NCI-H2171 (cell line): ENCODE measurements around the gene HLA-F.

Experiments used
- DNase-seq: peaks from one replicate; lab custom pipeline; 2025; lab: John Stamatoyannopoulos, UW

The HLA-F gene

GRCh38 chr6:29723262-29723665 lies at the start of gene HLA-F:
TSS of gene HLA-F (plus strand) at chr6:29723434. CDS start at chr6:29723464, 30 bp downstream.
- DNase-seq, result peak; percentile 26

DNA sequence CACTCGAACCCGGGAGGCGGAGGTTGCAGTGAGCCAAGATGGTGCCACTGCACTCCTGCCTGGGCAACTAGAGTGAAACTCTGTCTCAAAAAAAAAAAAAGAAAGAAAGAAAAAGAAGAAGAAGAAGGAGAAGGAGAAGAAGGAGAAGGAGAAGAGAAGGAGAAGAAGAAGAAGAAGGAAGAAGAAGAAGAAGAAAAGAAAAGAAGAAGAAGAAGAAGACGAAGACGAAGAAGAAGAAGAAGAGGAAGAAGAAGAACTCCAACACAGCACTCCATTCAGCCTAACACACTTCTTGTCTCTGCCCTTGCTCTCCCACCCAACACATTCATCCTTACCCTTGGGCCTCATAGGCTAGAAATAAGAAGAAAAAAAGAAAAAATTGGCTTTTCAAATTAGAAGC lies 49.2 kb upstream of the HLA-F start:
- no peak for DNase-seq

DNA sequence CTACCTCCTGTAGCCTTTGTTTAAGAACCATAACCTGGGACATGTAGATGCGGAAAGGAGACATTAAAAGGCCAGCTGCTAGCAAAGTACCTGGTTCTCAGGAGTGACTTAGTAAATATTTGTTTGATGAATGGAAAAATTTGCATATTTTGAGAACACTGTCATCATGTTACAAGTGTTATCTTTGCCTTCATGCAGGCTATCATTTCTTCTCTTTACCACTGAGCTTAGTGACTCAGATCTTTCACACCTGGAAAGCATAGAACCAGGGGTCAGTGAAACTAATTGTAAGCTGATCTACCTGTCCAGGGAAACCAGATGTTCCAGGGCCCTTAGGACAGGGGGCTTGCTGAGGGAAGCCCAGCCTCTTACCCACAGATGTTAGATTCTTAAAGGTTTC lies 47.7 kb upstream of the HLA-F start:
- no peak for DNase-seq

- no peak for DNase-seq
Observed at GRCh38 chr6:29676981-29677601, 46.1 kb upstream of the HLA-F start.

- DNase-seq, result no peak
Observed at GRCh38 chr6:29678114-29678513, 45.1 kb upstream of the HLA-F start.

- no peak for DNase-seq
Observed at GRCh38 chr6:29679962-29680361, 43.3 kb upstream of the HLA-F start.

DNA sequence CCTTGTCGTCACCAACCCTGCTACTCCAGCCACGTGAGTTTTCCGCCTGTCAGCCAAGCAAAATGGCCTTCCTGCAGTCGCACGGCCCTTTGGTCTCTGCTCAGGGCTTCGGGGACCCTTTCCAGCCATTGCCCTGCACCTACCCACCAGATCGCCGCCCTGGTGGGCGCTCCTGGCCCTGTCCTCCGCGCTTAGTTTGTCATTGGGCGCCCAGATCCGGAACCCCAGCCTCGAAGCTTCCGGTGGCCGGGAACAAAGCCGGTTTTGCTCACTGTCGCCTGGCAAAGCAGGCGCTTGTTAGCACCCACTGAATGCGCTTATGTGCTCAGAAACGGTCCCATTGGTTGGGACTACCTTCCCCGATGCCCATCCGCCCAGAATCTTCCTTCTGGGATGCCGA lies 42.8 kb upstream of the HLA-F start:
- DNase-seq, result no peak

DNA sequence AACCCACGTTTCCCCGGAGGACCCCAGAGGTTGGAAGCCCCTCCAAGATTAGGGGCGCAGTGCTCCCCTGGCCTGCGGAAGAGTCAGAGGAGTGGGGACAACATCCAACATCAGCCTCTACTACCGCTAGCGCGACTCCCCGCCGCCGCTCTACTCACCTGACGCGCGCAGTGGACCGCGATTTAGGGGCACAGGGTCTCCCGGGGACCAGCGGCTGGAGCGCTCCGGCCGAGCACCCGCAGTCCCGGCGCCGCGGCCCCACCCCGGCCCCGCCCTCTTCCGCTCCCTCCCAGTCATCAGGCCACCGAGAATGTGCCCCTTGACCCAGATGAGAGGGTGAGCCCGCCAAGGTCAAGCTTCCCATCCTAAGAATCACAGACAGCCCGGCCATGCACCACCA lies 42.3 kb upstream of the HLA-F start, which contains the start of gene ZFP57:
Gene ZFP57, minus strand, starts transcription at position 249 of the 400 bp plus-strand sequence. CDS start 4,149 bp downstream, outside the sequence.
- no peak for DNase-seq

GRCh38 chr6:29681811-29682210 lies 41.4 kb upstream of the HLA-F start:
- DNase-seq, result no peak

GRCh38 chr6:29685718-29686326 lies 37.4 kb upstream of the HLA-F start:
- no peak for DNase-seq

DNA sequence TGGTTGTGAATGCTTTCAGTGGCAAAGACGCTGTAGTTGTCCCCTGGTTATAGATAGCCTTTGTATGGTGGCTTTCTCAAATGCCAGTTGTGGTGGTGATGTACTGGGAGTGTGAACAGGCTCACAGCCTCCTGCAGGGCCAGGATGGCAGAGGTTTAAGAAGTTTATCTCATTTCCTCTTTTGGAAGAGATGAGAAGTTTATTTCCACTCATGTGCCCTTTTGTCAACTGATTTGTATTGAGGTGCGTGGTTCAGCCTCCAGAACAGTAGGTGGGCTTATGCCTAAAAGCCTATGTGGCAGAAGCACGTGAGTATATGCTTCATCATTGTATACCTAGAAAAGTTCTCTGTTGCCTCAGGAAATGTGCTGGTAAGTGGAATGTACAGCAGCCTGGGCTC lies 28.6 kb upstream of the HLA-F start:
- no peak for DNase-seq

DNA sequence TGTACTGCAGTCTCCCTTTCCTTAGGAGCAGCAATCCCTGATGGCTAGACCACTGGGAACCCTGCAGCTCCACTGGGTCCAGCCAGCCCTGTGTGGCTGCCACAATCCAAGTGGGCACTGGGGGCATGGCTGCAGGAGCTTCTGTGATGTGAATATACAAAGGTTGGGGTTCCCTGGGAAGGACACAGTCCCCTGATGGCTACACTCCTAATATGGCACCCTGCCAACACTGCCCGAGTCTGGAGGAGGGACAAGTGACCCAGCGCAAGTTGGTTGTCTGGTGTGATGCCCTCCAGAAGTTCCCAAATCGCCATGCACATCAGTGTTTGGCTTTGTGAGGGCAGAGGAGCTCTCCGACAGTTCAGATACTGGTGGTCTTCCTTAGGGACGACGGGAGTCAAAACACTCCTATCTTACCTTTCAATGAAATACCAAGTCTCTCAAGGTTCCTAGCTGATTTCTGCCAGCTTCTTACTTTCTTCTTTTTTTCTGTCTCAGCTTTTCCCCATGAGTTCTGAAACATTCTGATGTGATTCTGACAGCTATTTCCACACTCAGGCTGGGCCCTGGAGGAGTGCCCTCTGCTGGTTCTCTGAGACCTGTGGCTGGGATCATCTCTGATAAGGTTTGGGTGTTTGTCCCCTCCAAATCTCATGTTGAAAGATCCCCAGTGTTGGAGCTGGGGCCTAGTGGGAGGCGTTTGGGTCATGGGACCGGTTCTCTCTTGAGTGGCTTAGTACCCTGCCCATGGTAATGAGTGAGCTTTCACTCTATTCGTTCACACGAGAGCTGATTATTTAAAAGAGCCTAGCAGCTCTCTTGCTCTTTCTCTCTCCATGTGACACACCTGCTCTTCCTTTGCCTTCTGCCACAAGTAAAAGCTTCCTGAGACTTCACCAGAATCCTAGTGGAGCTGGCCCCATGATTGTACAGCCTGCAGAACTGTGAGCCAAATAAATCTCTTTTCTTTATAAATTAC lies 26.8 kb upstream of the HLA-F start:
- no peak for DNase-seq

- DNase-seq, result no peak
Observed at GRCh38 chr6:29702519-29703103, 20.6 kb upstream of the HLA-F start.

- no peak for DNase-seq
Observed at GRCh38 chr6:29705389-29706231, 17.6 kb upstream of the HLA-F start.

GRCh38 chr6:29708432-29709179 lies 14.6 kb upstream of the HLA-F start:
- DNase-seq, result no peak

- no peak for DNase-seq
Observed at GRCh38 chr6:29709188-29709587, 14.0 kb upstream of the HLA-F start.

DNA sequence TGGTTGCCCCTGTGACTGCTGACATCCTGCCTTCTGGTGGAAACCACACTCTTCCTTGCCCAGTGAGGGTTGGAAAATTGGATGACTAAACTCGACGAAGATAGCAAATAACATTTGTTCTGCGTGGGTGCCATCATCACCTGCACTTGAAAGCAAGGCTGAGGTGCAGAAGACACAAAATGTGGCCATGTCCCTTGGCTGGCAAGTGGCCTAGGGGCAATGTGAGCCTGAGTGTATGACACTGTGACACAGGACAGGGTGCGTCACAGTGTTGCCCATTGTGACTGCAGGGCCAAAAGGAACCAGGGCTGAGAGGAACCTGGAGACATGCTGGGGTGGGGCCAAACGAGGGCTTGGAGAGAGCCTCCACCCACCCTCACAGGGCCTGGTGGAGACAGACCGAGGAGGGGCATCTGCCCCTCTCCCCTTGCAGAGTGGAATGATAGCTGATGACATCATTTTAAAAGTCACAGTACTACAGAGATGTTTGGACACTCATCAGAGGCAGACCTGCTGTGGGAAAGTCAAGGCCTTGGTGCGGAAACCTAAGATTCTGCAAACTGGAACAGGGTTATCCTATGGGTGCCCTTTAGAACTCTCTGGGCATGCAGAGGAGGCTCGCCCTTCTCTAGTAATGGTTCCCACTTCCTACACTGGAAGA lies 12.8 kb upstream of the HLA-F start:
- DNase-seq, result no peak

DNA sequence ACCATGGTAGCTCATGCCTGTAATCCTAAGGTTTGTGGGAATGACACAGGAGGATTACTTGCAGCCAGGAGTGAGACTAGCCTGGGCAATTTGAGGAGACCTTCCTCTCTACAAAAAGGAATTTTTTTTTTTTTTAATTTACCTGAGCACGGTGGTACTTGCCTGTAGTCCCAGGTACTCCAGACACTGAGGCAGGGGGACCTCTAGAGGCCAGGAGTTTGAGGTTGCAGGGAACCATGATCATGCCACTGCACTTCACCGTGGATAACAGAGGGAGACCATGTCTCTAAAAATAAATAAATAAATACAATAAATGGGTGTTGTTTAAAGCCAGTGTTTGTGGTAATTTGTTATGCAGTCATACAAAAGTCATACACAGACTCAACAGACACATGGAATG lies 2.4 kb upstream of the HLA-F start:
- no peak for DNase-seq

DNA sequence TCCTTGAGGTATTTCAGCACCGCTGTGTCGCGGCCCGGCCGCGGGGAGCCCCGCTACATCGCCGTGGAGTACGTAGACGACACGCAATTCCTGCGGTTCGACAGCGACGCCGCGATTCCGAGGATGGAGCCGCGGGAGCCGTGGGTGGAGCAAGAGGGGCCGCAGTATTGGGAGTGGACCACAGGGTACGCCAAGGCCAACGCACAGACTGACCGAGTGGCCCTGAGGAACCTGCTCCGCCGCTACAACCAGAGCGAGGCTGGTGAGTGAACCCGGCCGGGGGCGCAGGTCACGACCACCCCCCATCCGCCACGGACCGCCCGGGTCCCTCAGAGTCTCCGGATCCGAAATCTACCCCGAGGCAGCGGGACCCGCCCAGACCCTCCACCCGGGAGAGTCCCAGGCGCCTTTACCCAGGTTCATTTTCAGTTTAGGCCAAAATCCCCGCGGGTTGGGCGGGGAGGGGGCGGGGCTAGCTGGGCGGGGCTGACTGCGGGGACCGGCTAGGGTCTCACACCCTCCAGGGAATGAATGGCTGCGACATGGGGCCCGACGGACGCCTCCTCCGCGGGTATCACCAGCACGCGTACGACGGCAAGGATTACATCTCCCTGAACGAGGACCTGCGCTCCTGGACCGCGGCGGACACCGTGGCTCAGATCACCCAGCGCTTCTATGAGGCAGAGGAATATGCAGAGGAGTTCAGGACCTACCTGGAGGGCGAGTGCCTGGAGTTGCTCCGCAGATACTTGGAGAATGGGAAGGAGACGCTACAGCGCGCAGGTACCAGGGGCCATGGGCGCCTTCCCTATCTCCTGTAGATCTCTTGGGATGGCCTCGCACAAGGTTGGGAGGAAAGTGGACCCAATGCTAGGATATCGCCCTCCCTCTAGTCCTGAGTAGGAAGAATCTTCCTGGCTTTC lies 693 bp downstream of the HLA-F start:
- DNase-seq, result no peak
